Nephron (organoid): ENCODE data around the gene FRS3.

Experiments
- H3K27ac Mint-ChIP-seq, 3 experiments: 2 replicates each; pipeline ENCODE4 v1.8.0; 2020; ENCODE audit warnings: mixed read lengths in 3 of 3, mild to moderate bottlenecking in 2 of 3, moderate library complexity in 1 of 3
- H3K27me3 Mint-ChIP-seq: 2 replicates; pipeline ENCODE4 v1.8.0; 2021; ENCODE audit warnings: low read depth, mild to moderate bottlenecking, moderate library complexity, mixed read lengths
- H3K36me3 Mint-ChIP-seq: 2 replicates; pipeline ENCODE4 v1.8.0; 2020; ENCODE audit warnings: low read depth, mixed read lengths
- H3K4me1 Mint-ChIP-seq: 2 replicates; pipeline ENCODE4 v1.8.0; 2020; ENCODE audit warnings: mixed read lengths
- H3K4me3 Mint-ChIP-seq, 3 experiments: 2 replicates each; pipeline ENCODE4 v1.8.0; 2020; ENCODE audit warnings: mild to moderate bottlenecking in 3 of 3, mixed read lengths in 3 of 3, moderate library complexity in 2 of 3
- H3K9me3 Mint-ChIP-seq: 2 replicates; pipeline ENCODE4 v1.8.0; 2020; ENCODE audit warnings: mixed read lengths
- TF ChIP-seq, protein P1 (sequence below), 3 experiments: fragments of 200-600 bp; sonication (generic); IDR thresholded peaks; one replicate each; pipeline ENCODE4 v1.5.0; 2021; ENCODE audit warnings: antibody characterized with exemption in 3 of 3; ENCODE audit not compliant: unreplicated experiment in 3 of 3

The FRS3 gene

DNA sequence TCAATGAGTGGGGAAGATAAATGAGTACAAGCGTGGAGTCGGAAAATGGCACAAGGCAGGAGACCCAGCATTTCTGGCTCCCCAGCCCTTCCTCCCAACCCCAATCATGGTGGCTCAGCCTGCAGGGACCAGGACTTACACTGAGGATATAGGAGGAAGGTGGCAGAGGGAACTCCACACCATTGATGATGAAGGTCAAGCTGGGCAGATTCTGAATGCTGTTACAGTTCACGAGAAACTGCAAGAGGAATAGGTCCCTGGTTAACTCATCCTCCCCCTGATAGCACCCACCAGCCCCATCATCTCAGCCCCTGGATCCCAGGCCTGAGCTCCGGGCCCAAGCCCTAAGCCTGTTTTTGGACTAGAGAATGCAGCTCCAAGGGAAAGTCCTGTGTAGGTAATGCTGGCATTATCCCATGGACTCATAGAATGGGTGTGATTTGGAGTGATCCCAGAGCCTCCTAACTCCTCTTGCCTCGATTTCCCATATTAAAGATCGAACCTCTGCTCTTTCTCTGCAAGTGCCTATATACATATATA, 42.0 kb downstream of the FRS3 start:
- H3K4me1 Mint-ChIP-seq: peaks cover 6% of the 10 kb centered on the region
- peak overlapping the region in 1 of 3 experiments; percentile 37 for H3K4me3 Mint-ChIP-seq
- peaks cover 7% of the 10 kb centered on the region for H3K27me3 Mint-ChIP-seq
- H3K36me3 Mint-ChIP-seq: no peaks in the 10 kb centered on the region
- TF ChIP-seq, protein P1, sequence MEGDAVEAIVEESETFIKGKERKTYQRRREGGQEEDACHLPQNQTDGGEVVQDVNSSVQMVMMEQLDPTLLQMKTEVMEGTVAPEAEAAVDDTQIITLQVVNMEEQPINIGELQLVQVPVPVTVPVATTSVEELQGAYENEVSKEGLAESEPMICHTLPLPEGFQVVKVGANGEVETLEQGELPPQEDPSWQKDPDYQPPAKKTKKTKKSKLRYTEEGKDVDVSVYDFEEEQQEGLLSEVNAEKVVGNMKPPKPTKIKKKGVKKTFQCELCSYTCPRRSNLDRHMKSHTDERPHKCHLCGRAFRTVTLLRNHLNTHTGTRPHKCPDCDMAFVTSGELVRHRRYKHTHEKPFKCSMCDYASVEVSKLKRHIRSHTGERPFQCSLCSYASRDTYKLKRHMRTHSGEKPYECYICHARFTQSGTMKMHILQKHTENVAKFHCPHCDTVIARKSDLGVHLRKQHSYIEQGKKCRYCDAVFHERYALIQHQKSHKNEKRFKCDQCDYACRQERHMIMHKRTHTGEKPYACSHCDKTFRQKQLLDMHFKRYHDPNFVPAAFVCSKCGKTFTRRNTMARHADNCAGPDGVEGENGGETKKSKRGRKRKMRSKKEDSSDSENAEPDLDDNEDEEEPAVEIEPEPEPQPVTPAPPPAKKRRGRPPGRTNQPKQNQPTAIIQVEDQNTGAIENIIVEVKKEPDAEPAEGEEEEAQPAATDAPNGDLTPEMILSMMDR (IDR thresholded peaks at IDR 0.05; ENCODE audit: unreplicated experiment in 3 of 3): no peak
- H3K9me3 Mint-ChIP-seq: no peaks in the 10 kb centered on the region
- H3K27ac Mint-ChIP-seq: no peak overlapping the region

DNA sequence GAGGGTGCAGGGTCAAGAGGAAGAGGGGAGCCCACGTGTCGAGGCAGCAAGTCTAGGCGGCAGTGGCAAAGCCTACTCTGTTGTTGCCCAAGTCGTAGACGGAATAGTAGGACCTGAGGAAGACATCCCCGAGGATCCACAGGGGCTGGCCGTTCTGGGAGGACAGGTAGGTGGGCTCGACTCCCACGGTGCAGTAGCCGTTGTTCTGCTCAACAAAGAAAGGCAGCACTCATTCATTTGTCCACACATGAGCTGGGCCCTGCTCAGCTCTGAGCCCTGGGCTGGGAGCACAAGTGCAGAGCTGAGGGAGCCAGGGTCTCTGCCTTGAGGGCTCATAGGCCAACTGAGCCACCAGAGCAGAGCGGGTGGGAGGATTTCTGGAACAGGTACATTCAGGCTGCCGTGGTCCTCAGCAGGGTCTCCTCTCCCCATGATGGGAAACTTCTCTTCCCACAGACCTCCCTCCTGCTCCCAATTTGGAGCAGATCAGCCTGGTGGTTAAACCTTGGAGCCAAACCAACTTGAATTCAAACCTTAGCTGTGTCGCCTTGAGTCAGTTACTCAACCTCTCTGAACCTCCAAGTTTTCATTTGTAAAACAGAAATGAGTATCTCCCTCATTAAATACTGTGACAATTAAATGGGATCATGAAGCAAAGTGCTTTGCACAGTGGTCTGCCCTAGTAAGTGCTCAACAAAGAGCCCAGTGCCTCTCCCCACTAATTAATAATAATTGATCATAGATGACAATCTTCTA, 42.7 kb downstream of the FRS3 start:
- TF ChIP-seq, protein P1 (IDR thresholded peaks at IDR 0.05; ENCODE audit: unreplicated experiment in 3 of 3): no peak
- Mint-ChIP-seq H3K9me3 (no peaks in the 10 kb centered on the region), H3K27me3 (peaks cover 12% of the 10 kb centered on the region), H3K36me3 (no peaks in the 10 kb centered on the region), H3K27ac (no peak overlapping the region), H3K4me1 (peaks cover 6% of the 10 kb centered on the region), H3K4me3 (peak overlapping the region in 2 of 3 experiments; percentile 5 to 37)

DNA sequence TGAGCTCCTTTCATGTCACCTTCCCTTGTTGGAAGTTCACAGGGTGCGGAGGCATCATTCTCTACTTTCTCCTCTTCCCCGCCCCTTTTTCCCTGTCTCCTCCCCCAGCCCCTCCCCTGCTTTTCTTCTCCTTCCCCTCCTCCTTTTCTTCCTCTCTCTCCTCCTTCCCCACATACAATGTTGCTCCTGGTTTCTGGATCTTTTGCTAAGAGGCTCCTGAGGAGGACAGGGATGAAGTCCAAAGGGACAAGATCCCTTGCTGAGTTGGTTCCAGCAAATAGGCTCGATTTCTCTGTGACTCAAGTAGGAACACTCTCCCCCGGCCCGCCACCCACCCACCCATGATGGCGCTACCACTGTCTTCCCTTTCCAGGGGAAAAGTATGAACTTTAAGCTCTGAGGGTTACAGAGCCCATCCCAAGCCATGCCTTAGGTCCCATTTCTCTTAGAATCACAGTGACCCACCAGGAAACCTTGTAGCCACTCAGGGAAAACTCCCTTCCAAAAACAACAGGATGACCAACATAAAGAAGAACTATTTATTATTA, 43.4 kb downstream of the FRS3 start:
- no peaks in the 10 kb centered on the region for H3K9me3 Mint-ChIP-seq
- H3K27me3 Mint-ChIP-seq: peaks cover 16% of the 10 kb centered on the region
- no peaks in the 10 kb centered on the region for H3K4me1 Mint-ChIP-seq
- peak overlapping the region in 1 of 3 experiments; percentile 57 for H3K27ac Mint-ChIP-seq
- TF ChIP-seq, protein P1 (IDR thresholded peaks at IDR 0.05; ENCODE audit: unreplicated experiment in 3 of 3): no peak
- no peaks in the 10 kb centered on the region for H3K36me3 Mint-ChIP-seq
- peak overlapping the region; percentile 78 to 86 (median 85) for H3K4me3 Mint-ChIP-seq

DNA sequence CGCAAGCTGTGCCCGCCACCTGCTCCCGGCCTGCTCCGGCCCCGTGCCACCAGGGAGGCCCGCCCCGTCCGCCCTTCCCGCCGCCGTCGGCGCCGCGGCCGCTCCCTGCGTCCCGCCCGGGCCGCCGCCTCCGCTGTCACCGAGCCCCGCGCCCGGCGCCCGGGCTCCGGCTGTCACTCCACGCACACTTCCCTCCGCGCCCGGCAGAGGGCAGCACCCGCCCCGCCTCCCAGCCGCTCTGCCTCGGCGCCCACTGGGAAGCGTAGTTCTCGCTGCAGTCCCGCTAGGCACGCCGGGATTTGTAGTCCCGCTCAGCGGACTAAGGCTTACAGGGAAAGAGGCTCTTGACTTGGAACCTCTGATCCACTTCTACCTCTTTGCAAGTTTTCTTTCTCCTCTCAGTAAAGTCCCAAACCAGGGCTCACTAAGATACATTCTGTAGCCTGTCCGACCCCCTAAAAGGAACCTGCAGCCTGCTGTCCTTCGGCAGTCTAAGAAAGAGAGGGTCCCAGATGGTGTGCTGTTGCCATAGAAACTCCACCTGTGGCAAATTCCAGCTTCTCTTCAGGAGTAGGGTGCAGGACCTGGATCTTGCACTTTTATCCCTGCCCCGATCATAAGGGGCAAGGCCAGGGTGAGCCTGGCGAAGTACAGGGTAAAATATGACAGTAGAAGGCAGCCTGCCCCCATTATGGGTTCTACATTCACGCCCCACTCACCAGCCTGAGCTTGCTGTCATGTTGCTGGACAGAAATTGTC, 44.1 kb downstream of the FRS3 start, which contains the start of gene TFEB:
Gene TFEB, minus strand, starts transcription at position 182 of the 759 bp plus-strand sequence. CDS start 44,395 bp downstream, outside the sequence.
- TF ChIP-seq, protein P1 (IDR thresholded peaks at IDR 0.05; ENCODE audit: unreplicated experiment in 3 of 3): peak; percentile 83 to 91 (median 84)
- H3K27ac Mint-ChIP-seq: peak within 1 kb of the TSS in 2 of 3 experiments; percentile 35 to 57
- H3K4me1 Mint-ChIP-seq: no peaks in the 10 kb centered on the region
- H3K9me3 Mint-ChIP-seq: no peaks in the 10 kb centered on the region
- H3K36me3 Mint-ChIP-seq: no peaks in the 10 kb centered on the region
- peak within 1 kb of the TSS; percentile 78 to 86 (median 85) for H3K4me3 Mint-ChIP-seq
- peaks cover 19% of the 10 kb centered on the region for H3K27me3 Mint-ChIP-seq

DNA sequence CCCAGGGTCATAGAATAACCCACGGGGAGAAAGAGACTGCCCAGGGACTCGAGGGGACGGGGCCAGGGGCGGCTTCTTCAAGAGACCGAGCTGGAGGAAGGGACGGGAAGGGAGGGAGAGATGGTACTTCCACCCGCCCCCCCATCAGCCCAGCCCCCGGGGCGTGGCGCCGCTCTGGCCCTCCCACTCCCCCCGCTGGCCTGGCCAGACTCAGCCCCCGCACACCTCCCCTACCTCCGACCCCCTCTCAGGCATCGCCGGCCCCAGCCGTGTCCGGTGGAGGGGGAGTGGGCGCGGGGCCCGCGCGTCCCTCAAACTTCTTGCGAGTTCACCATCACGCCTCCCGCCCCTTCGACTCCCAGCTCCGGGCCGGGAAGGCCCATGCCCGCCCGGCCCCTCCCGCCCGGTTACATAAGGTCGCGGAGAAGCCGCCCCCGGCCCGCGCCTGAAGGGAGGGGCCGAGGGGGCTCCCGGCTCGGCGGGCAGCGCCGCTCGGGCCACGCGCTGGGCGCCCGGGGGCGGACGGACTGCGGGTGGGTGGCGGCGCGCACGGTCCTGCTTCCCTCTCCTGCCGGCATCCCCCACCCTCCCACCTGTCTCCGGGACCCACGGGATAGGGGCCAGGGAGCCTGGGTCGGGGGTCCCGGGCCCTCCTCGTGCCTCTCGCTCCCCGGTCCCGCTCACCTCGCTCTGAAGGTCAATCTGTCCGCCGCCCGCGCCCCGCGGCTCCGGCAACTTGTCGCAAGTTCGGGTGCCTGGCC, 44.9 kb downstream of the FRS3 start:
- no peaks in the 10 kb centered on the region for H3K36me3 Mint-ChIP-seq
- no peak overlapping the region for H3K27ac Mint-ChIP-seq
- TF ChIP-seq, protein P1 (IDR thresholded peaks at IDR 0.05; ENCODE audit: unreplicated experiment in 3 of 3): no peak
- no peaks in the 10 kb centered on the region for H3K4me1 Mint-ChIP-seq
- H3K27me3 Mint-ChIP-seq: peaks cover 19% of the 10 kb centered on the region
- no peaks in the 10 kb centered on the region for H3K9me3 Mint-ChIP-seq
- H3K4me3 Mint-ChIP-seq: peak overlapping the region; percentile 75 to 80 (median 76)
